ENCODE measurements around the gene TJP3.

TJP3 gene

GRCh38 chr19:3771000-3771905, 63.1 kb downstream of the TJP3 start:
- Histone ChIP-seq H3K9me3 (ENCODE audit: insufficient read depth, low read length) (no peaks in the 10 kb centered on the region), H3F3A (ENCODE audit: insufficient read depth) (no peaks in the 10 kb centered on the region), H2AFZ (ENCODE audit: low read depth, low read length, severe bottlenecking) (no peak overlapping the region), H3K4me3 (ENCODE audit: insufficient read depth, low read length, poor library complexity, severe bottlenecking) (no peak overlapping the region), H3K79me2 (ENCODE audit: insufficient read depth, low read length) (no peaks in the 10 kb centered on the region), H3K27ac (ENCODE audit: low read depth, low read length) (no peak overlapping the region), H3K9ac (ENCODE audit: low read length) (no peak overlapping the region), H3K27me3 (ENCODE audit: low read length) (no peaks in the 10 kb centered on the region), H4K20me1 (ENCODE audit: low read depth, low read length) (no peaks in the 10 kb centered on the region), H3K36me3 (ENCODE audit: low read length) (no peaks in the 10 kb centered on the region), H3K9me2 (replicated peaks; ENCODE audit: insufficient read depth, low read length) (no peaks in the 10 kb centered on the region), H3K4me2 (ENCODE audit: low read depth, low read length, poor library complexity, severe bottlenecking) (no peak overlapping the region)
- TF ChIP-seq, protein P1, sequence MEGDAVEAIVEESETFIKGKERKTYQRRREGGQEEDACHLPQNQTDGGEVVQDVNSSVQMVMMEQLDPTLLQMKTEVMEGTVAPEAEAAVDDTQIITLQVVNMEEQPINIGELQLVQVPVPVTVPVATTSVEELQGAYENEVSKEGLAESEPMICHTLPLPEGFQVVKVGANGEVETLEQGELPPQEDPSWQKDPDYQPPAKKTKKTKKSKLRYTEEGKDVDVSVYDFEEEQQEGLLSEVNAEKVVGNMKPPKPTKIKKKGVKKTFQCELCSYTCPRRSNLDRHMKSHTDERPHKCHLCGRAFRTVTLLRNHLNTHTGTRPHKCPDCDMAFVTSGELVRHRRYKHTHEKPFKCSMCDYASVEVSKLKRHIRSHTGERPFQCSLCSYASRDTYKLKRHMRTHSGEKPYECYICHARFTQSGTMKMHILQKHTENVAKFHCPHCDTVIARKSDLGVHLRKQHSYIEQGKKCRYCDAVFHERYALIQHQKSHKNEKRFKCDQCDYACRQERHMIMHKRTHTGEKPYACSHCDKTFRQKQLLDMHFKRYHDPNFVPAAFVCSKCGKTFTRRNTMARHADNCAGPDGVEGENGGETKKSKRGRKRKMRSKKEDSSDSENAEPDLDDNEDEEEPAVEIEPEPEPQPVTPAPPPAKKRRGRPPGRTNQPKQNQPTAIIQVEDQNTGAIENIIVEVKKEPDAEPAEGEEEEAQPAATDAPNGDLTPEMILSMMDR (IDR thresholded peaks at IDR 0.05; ENCODE audit: insufficient read depth, low read length, poor library complexity, severe bottlenecking), result no peak
- TF ChIP-seq EZH2phosphoT487 (conservative IDR thresholded peaks at IDR 0.05; ENCODE audit: low read length), result no peak

GRCh38 chr19:3771906-3772455, 63.8 kb downstream of the TJP3 start, which contains the start of gene RAX2:
Gene RAX2, minus strand, starts transcription at chr19:3772228. Its CDS starts 486 bp downstream, at chr19:3771742.
- Histone ChIP-seq H3K79me2 (ENCODE audit: insufficient read depth, low read length) (no peaks in the 10 kb centered on the region), H3K27me3 (ENCODE audit: low read length) (no peaks in the 10 kb centered on the region), H3F3A (ENCODE audit: insufficient read depth) (no peaks in the 10 kb centered on the region), H3K27ac (ENCODE audit: low read depth, low read length) (no peak within 1 kb of the TSS), H4K20me1 (ENCODE audit: low read depth, low read length) (no peaks in the 10 kb centered on the region), H3K9me3 (ENCODE audit: insufficient read depth, low read length) (no peaks in the 10 kb centered on the region), H3K9me2 (replicated peaks; ENCODE audit: insufficient read depth, low read length) (no peaks in the 10 kb centered on the region), H2AFZ (ENCODE audit: low read depth, low read length, severe bottlenecking) (no peak within 1 kb of the TSS), H3K36me3 (ENCODE audit: low read length) (no peaks in the 10 kb centered on the region), H3K4me3 (ENCODE audit: insufficient read depth, low read length, poor library complexity, severe bottlenecking) (no peak within 1 kb of the TSS), H3K4me2 (ENCODE audit: low read depth, low read length, poor library complexity, severe bottlenecking) (no peak within 1 kb of the TSS), H3K9ac (ENCODE audit: low read length) (no peak within 1 kb of the TSS)
- TF ChIP-seq, protein P1 (IDR thresholded peaks at IDR 0.05; ENCODE audit: insufficient read depth, low read length, poor library complexity, severe bottlenecking), result no peak
- no peak for TF ChIP-seq EZH2phosphoT487 (conservative IDR thresholded peaks at IDR 0.05; ENCODE audit: low read length)

GRCh38 chr19:3773814-3774515, 65.8 kb downstream of the TJP3 start:
- H2AFZ ChIP-seq (ENCODE audit: low read depth, low read length, severe bottlenecking), result no peak overlapping the region
- no peak overlapping the region for H3K27ac ChIP-seq (ENCODE audit: low read depth, low read length)
- H3K36me3 ChIP-seq (ENCODE audit: low read length), result no peaks in the 10 kb centered on the region
- no peaks in the 10 kb centered on the region for H3K9me2 ChIP-seq (replicated peaks; ENCODE audit: insufficient read depth, low read length)
- no peaks in the 10 kb centered on the region for H3K9me3 ChIP-seq (ENCODE audit: insufficient read depth, low read length)
- H4K20me1 ChIP-seq (ENCODE audit: low read depth, low read length), result no peaks in the 10 kb centered on the region
- no peaks in the 10 kb centered on the region for H3F3A ChIP-seq (ENCODE audit: insufficient read depth)
- H3K4me2 ChIP-seq (ENCODE audit: low read depth, low read length, poor library complexity, severe bottlenecking), result no peak overlapping the region
- H3K9ac ChIP-seq (ENCODE audit: low read length), result no peak overlapping the region
- no peaks in the 10 kb centered on the region for H3K79me2 ChIP-seq (ENCODE audit: insufficient read depth, low read length)
- no peak overlapping the region for H3K4me3 ChIP-seq (ENCODE audit: insufficient read depth, low read length, poor library complexity, severe bottlenecking)
- TF ChIP-seq, protein P1 (IDR thresholded peaks at IDR 0.05; ENCODE audit: insufficient read depth, low read length, poor library complexity, severe bottlenecking), result no peak
- TF ChIP-seq EZH2phosphoT487 (conservative IDR thresholded peaks at IDR 0.05; ENCODE audit: low read length), result no peak
- no peaks in the 10 kb centered on the region for H3K27me3 ChIP-seq (ENCODE audit: low read length)
